Neural progenitor cell (in vitro differentiated cells): ENCODE results near the gene TATDN3. TPM values are rescaled to one million over a fixed set of nuclear protein-coding genes. Genes with fewer than 3 reads are reported as not detected.
"Not testable (repeated sequence)": the region's sequence is repeated elsewhere in the genome, so short reads cannot be mapped to it uniquely, and the experiment has no call there.

Source experiments
- DNase-seq: peaks from one replicate; pipeline ENCODE4 v3.0.0-alpha.2; 2016; ENCODE audit warnings: low spot score
- H2AFZ ChIP-seq: fragments of 200-600 bp; sonication (generic); replicated peaks from 2 replicates; pipeline ENCODE4 v1.6.1; 2016; ENCODE audit warnings: antibody characterized with exemption
- H3F3A ChIP-seq: fragments of 200-600 bp; sonication (generic); 2 replicates; pipeline ENCODE4 v1.6.1; 2016; ENCODE audit warnings: antibody characterized with exemption, low read depth
- H3K27ac ChIP-seq: fragments of 200-600 bp; sonication (generic); 2 replicates; pipeline ENCODE4 v1.5.1; 2016; ENCODE audit warnings: mild to moderate bottlenecking
- H3K27me3 ChIP-seq: fragments of 200-600 bp; sonication (generic); 2 replicates; pipeline ENCODE4 v1.6.1; 2016; ENCODE audit warnings: mild to moderate bottlenecking, moderate library complexity
- H3K36me3 ChIP-seq: fragments of 200-600 bp; sonication (generic); 2 replicates; pipeline ENCODE4 v1.5.1; 2016
- H3K4me1 ChIP-seq: fragments of 200-600 bp; sonication (generic); 2 replicates; pipeline ENCODE4 v1.6.1; 2016; ENCODE audit warnings: mixed run types
- H3K4me2 ChIP-seq: fragments of 200-600 bp; sonication (generic); 2 replicates; pipeline ENCODE4 v1.6.1; 2016
- H3K4me3 ChIP-seq: fragments of 200-600 bp; sonication (generic); 2 replicates; pipeline ENCODE4 v1.5.1; 2016
- H3K79me2 ChIP-seq: fragments of 200-600 bp; sonication (generic); 2 replicates; pipeline ENCODE4 v1.6.1; 2016; ENCODE audit warnings: low read depth
- H3K9ac ChIP-seq: fragments of 200-600 bp; sonication (generic); 2 replicates; pipeline ENCODE4 v1.6.1; 2016
- H3K9me3 ChIP-seq: fragments of 200-600 bp; sonication (generic); 2 replicates; pipeline ENCODE4 v1.5.1; 2016; ENCODE audit warnings: low read depth
- H4K20me1 ChIP-seq: fragments of 200-600 bp; sonication (generic); 2 replicates; pipeline ENCODE4 v1.6.1; 2016; ENCODE audit warnings: low read depth
- H3K27ac Mint-ChIP-seq: 3 replicates; pipeline ENCODE4 v1.8.0; 2021; ENCODE audit warnings: mixed read lengths
- H3K27me3 Mint-ChIP-seq: 2 replicates; pipeline ENCODE4 v1.8.0; 2022; ENCODE audit warnings: low read depth, mild to moderate bottlenecking, inconsistent platforms, moderate library complexity, mixed read lengths; ENCODE audit not compliant: insufficient read depth
- H3K36me3 Mint-ChIP-seq: 3 replicates; pipeline ENCODE4 v1.8.0; 2021; ENCODE audit warnings: mixed read lengths
- H3K4me1 Mint-ChIP-seq: 3 replicates; pipeline ENCODE4 v1.8.0; 2021; ENCODE audit warnings: mixed read lengths
- H3K4me3 Mint-ChIP-seq: 3 replicates; pipeline ENCODE4 v1.8.0; 2021; ENCODE audit warnings: mild to moderate bottlenecking, moderate library complexity, mixed read lengths
- H3K9me3 Mint-ChIP-seq: 3 replicates; pipeline ENCODE4 v1.8.0; 2020; ENCODE audit warnings: mixed read lengths
- CTCF ChIP-seq: fragments of 200-600 bp; sonication (generic); IDR thresholded peaks from 2 replicates; pipeline ENCODE4 v1.5.1; 2017; ENCODE audit warnings: antibody characterized with exemption, mild to moderate bottlenecking
- EZH2 ChIP-seq: fragments of 200-600 bp; sonication (generic); IDR thresholded peaks from 2 replicates; pipeline ENCODE4 v1.6.1; 2017; ENCODE audit warnings: antibody characterized with exemption, mild to moderate bottlenecking, moderate library complexity
- EZH2phosphoT487 ChIP-seq: fragments of 200-600 bp; sonication (generic); IDR thresholded peaks from 2 replicates; pipeline ENCODE4 v1.6.1; 2017; ENCODE audit warnings: antibody characterized with exemption
- small RNA-seq: library from RNA; depleted of rRNA; stranded (forward); fragments of <200 nt; gene quantifications from one replicate; pipeline ENCODE3, GENCODE V24; 2015
- total RNA-seq: library from RNA; depleted of rRNA; stranded (reverse); fragments of >200 nt; gene quantifications from 2 replicates; pipeline ENCODE4 v1.2.3, GENCODE V29; 2015; ENCODE audit warnings: low replicate concordance

The TATDN3 gene
- total RNA-seq, 1 donor from 2014 or later, result 18.8 TPM

- peaks cover 12% of the 10 kb centered on the region for H3K4me1 Mint-ChIP-seq
- H3F3A ChIP-seq, result peaks cover 7% of the 10 kb centered on the region
- no peak overlapping the region for H3K4me3 Mint-ChIP-seq
- H3K79me2 ChIP-seq, result peaks cover 78% of the 10 kb centered on the region
- no peaks in the 10 kb centered on the region for H3K27me3 ChIP-seq
- peaks cover 27% of the 10 kb centered on the region for H4K20me1 ChIP-seq
- peaks cover 16% of the 10 kb centered on the region for H3K36me3 ChIP-seq
- H3K4me3 ChIP-seq, result peak overlapping the region; percentile 9
- H2AFZ ChIP-seq, result no peak overlapping the region
- DNase-seq, result no peak
- no peak overlapping the region for H3K27ac ChIP-seq
- no peaks in the 10 kb centered on the region for H3K9me3 Mint-ChIP-seq
- TF ChIP-seq EZH2phosphoT487 (no peak), EZH2 (no peak), CTCF (no peak)
- no peak overlapping the region for H3K9ac ChIP-seq
- H3K36me3 Mint-ChIP-seq, result peaks cover 18% of the 10 kb centered on the region
- peaks cover 5% of the 10 kb centered on the region for H3K4me1 ChIP-seq
- peak overlapping the region; percentile 2 for H3K4me2 ChIP-seq
- peaks cover 4% of the 10 kb centered on the region for H3K27me3 Mint-ChIP-seq
- H3K27ac Mint-ChIP-seq, result no peak overlapping the region
- H3K9me3 ChIP-seq, result no peaks in the 10 kb centered on the region
Observed at GRCh38 chr1:212862111-212862690, 70.5 kb downstream of the TATDN3 start.

- not testable (repeated sequence) for H3K4me3 ChIP-seq, H3K27me3 Mint-ChIP-seq, H2AFZ ChIP-seq, H3F3A ChIP-seq, H3K9ac ChIP-seq, H3K27ac ChIP-seq, H3K4me3 Mint-ChIP-seq, DNase-seq, H3K9me3 ChIP-seq, H3K27me3 ChIP-seq, H3K4me1 ChIP-seq, H3K4me1 Mint-ChIP-seq, H3K9me3 Mint-ChIP-seq, H3K4me2 ChIP-seq, H3K27ac Mint-ChIP-seq
- Histone ChIP-seq H4K20me1 (peaks cover 27% of the 10 kb centered on the region), H3K36me3 (peaks cover 16% of the 10 kb centered on the region), H3K79me2 (peaks cover 78% of the 10 kb centered on the region)
- peaks cover 18% of the 10 kb centered on the region for H3K36me3 Mint-ChIP-seq
Observed at GRCh38 chr1:212863345-212863744, 71.7 kb downstream of the TATDN3 start.

GRCh38 chr1:212864201-212864600 lies 72.5 kb downstream of the TATDN3 start:
- Mint-ChIP-seq H3K27ac (no peak overlapping the region), H3K4me3 (no peak overlapping the region), H3K4me1 (peaks cover 6% of the 10 kb centered on the region), H3K27me3 (peaks cover 4% of the 10 kb centered on the region), H3K36me3 (peaks cover 15% of the 10 kb centered on the region), H3K9me3 (no peaks in the 10 kb centered on the region)
- no peak for DNase-seq
- no peak for TF ChIP-seq CTCF
- no peak for TF ChIP-seq EZH2phosphoT487
- TF ChIP-seq EZH2, result no peak
- Histone ChIP-seq H3K36me3 (peaks cover 22% of the 10 kb centered on the region), H3F3A (no peaks in the 10 kb centered on the region), H3K4me2 (no peak overlapping the region), H4K20me1 (peaks cover 23% of the 10 kb centered on the region), H3K27ac (no peak overlapping the region), H3K9ac (no peak overlapping the region), H3K27me3 (no peaks in the 10 kb centered on the region), H3K79me2 (peaks cover 70% of the 10 kb centered on the region), H3K4me3 (no peak overlapping the region), H3K4me1 (peaks cover 5% of the 10 kb centered on the region), H2AFZ (no peak overlapping the region), H3K9me3 (no peaks in the 10 kb centered on the region)

Small RNAs within 50 kb of the gene (small RNA-seq; reads per million reads assigned to genes)
- gene AC104333.1 (not detected), gene AC104333.2 (not detected)

Other genes with a start within 250 kb of the TATDN3 start
- gene ATF3, start 183.1 kb upstream of the TATDN3 start, total RNA-seq, result 7.2 and 7.8 TPM in 2 replicates
- gene BATF3, start 92.1 kb upstream of the TATDN3 start, total RNA-seq, result 0.53 TPM in 1 of 2 replicates, not detected in the other
- 63.7 and 77.6 TPM in 2 replicates for gene NSL1, start 117 bp upstream of the TATDN3 start, total RNA-seq
- gene SPATA45, start 55.8 kb downstream of the TATDN3 start, total RNA-seq, result 1.1 TPM in 1 of 2 replicates, not detected in the other
- 30.9 and 33.2 TPM in 2 replicates for gene FLVCR1, start 66.4 kb downstream of the TATDN3 start, total RNA-seq
- gene VASH2, start 158.6 kb downstream of the TATDN3 start, total RNA-seq, result 5.2 and 10.7 TPM in 2 replicates
- gene ANGEL2, start 224.0 kb downstream of the TATDN3 start, total RNA-seq, result 70.6 and 101 TPM in 2 replicates